ENCODE measurements around the gene NBL1. TPM values are rescaled to one million over a fixed set of nuclear protein-coding genes. Genes with fewer than 3 reads are reported as not detected.

NBL1 gene
- total RNA-seq, 1 experiment from 2014 or later = 117 TPM

DNA sequence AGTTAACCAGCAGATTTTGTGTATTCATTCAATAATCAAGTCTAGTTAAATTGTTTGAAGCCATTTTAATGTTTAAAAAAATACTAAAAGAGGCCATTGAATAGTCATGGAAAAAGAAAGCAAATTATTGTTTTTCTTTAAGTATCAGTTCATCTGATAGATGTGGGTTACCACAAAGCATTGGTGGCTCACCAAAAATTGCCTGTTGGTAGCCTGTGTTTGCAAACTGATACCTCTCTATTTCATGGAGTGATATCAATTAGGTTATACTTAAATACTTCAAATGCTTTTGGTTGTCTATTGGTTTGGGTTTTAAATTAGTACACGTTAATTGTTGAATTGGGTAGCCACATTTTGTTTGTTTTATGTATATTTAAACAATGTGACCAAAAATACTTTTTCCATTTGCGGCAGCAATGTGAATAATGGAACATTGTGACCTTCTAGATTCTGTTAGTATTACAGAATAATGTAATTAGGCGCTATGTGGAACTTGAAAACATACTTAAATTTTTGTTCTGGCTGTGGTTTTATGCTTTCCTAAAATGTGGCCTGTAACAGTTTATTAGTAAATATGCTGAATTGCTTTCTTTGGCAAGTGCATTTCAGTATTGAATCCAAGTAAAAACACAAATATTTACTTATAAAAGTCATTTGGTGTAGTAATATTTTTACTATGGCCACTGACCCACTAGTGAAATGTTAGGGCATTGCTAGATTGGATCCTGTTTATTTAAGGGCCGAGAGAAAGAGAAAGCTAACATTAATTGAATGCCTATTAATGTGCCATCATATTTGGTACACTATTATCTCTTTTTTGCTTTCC lies 37.1 kb upstream of the NBL1 start:
- peaks cover 86% of the 10 kb centered on the region for H3K79me2 ChIP-seq (ENCODE audit: low read length)
- H3K4me1 ChIP-seq (ENCODE audit: insufficient read depth, low read length) = no peaks in the 10 kb centered on the region
- no peaks in the 10 kb centered on the region for H3K9me3 ChIP-seq (ENCODE audit: low read length)
- ATAC-seq (peak; percentile 67), DNase-seq (no peak)
- no peak overlapping the region for H3K27ac ChIP-seq (ENCODE audit: low read length)
- no peak for TF ChIP-seq EZH2phosphoT487 (IDR thresholded peaks at IDR 0.05; ENCODE audit: borderline replicate concordance, low read length)
- TF ChIP-seq, protein P1, sequence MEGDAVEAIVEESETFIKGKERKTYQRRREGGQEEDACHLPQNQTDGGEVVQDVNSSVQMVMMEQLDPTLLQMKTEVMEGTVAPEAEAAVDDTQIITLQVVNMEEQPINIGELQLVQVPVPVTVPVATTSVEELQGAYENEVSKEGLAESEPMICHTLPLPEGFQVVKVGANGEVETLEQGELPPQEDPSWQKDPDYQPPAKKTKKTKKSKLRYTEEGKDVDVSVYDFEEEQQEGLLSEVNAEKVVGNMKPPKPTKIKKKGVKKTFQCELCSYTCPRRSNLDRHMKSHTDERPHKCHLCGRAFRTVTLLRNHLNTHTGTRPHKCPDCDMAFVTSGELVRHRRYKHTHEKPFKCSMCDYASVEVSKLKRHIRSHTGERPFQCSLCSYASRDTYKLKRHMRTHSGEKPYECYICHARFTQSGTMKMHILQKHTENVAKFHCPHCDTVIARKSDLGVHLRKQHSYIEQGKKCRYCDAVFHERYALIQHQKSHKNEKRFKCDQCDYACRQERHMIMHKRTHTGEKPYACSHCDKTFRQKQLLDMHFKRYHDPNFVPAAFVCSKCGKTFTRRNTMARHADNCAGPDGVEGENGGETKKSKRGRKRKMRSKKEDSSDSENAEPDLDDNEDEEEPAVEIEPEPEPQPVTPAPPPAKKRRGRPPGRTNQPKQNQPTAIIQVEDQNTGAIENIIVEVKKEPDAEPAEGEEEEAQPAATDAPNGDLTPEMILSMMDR (conservative IDR thresholded peaks at IDR 0.05; ENCODE audit: low read depth, low read length) = no peak
- TF ChIP-seq EZH2 (IDR thresholded peaks at IDR 0.05; ENCODE audit: low read length, unreplicated experiment) = no peak
- no peaks in the 10 kb centered on the region for H3K27me3 ChIP-seq (ENCODE audit: low read length)
- H3K4me3 ChIP-seq (ENCODE audit: low read length) = no peak overlapping the region
- H2AFZ ChIP-seq (ENCODE audit: low read length) = no peak overlapping the region
- ChIA-PET POLR2A (ENCODE audit: unreplicated experiment) (no interaction called here), CTCF (no interaction called here)
- no peaks in the 10 kb centered on the region for H3F3A ChIP-seq (ENCODE audit: low read length, unreplicated experiment)
- peaks cover 1% of the 10 kb centered on the region; the same call in 1 of the 2 replicates for H3K36me3 ChIP-seq (ENCODE audit: low read depth, low read length)
- no peak overlapping the region for H3K4me2 ChIP-seq (ENCODE audit: low read length)
- BruUV-seq (replicated peaks) = no TSS peak
- H4K20me1 ChIP-seq (ENCODE audit: low read length) = peaks cover 37% of the 10 kb centered on the region; the same call in 1 of the 2 replicates
- intact Hi-C loops (cut with micrococcal nuclease) = no loop called here
- no peaks in the 10 kb centered on the region for H3K9me2 ChIP-seq (replicated peaks; ENCODE audit: low read length)
- no peak overlapping the region for H3K9ac ChIP-seq (ENCODE audit: low read length)

DNA sequence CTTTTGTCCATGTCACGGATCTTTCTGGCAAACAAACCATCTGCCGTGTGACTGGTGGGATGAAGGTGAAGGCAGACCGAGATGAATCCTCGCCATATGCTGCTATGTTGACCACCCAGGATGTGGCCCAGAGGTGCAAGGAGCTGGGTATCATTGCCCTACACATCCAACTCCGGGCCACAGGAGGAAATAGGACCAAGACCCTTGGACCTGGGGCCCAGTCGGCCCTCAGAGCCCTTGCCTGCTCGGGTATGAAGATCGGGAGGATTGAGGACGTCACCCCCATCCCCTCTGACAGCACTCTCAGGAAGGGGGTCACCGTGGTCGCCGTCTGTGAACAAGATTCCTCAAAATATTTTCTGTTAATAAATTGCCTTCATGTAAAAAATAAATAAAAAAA lies 35.9 kb upstream of the NBL1 start:
- ChIA-PET POLR2A (ENCODE audit: unreplicated experiment) (no interaction called here), CTCF (no interaction called here)
- H3F3A ChIP-seq (ENCODE audit: low read length, unreplicated experiment) = no peaks in the 10 kb centered on the region
- no peaks in the 10 kb centered on the region for H3K9me2 ChIP-seq (replicated peaks; ENCODE audit: low read length)
- H4K20me1 ChIP-seq (ENCODE audit: low read length) = peaks cover 32% of the 10 kb centered on the region; the same call in 1 of the 2 replicates
- H3K27ac ChIP-seq (ENCODE audit: low read length) = no peak overlapping the region
- DNase-seq (no peak), ATAC-seq (no peak)
- intact Hi-C loops (cut with micrococcal nuclease) = no loop called here
- H3K4me2 ChIP-seq (ENCODE audit: low read length) = no peak overlapping the region
- H3K36me3 ChIP-seq (ENCODE audit: low read depth, low read length) = no peaks in the 10 kb centered on the region; the same call in 1 of the 2 replicates
- H3K9me3 ChIP-seq (ENCODE audit: low read length) = no peaks in the 10 kb centered on the region
- no peaks in the 10 kb centered on the region for H3K27me3 ChIP-seq (ENCODE audit: low read length)
- no peak overlapping the region for H3K4me3 ChIP-seq (ENCODE audit: low read length)
- H3K4me1 ChIP-seq (ENCODE audit: insufficient read depth, low read length) = no peaks in the 10 kb centered on the region
- no peak overlapping the region for H3K9ac ChIP-seq (ENCODE audit: low read length)
- peaks cover 82% of the 10 kb centered on the region for H3K79me2 ChIP-seq (ENCODE audit: low read length)
- BruUV-seq (replicated peaks) = no TSS peak
- no peak overlapping the region for H2AFZ ChIP-seq (ENCODE audit: low read length)
- TF ChIP-seq, protein P1 (conservative IDR thresholded peaks at IDR 0.05; ENCODE audit: low read depth, low read length) = no peak
- TF ChIP-seq EZH2 (IDR thresholded peaks at IDR 0.05; ENCODE audit: low read length, unreplicated experiment) = no peak
- no peak for TF ChIP-seq EZH2phosphoT487 (IDR thresholded peaks at IDR 0.05; ENCODE audit: borderline replicate concordance, low read length)

All from PC-3 (cell line).